Caco-2 (cell line): ENCODE results near the gene PRCD. TPM values are rescaled to one million over a fixed set of nuclear protein-coding genes. Genes with fewer than 3 reads are reported as not detected.
"Not testable (repeated sequence)": the region's sequence is repeated elsewhere in the genome, so short reads cannot be mapped to it uniquely, and the experiment has no call there.

Experiments
- BruUV-seq: library from RNA; stranded (reverse); fragments of 400-500 nt; replicated peaks from 2 replicates; lab custom pipeline; 2021; lab: Mats Ljungman, UMichigan
- CTCF ChIA-PET: fragments of 300-600 bp; sonication (Branson Sonifier 250); formaldehyde crosslinking; loops from one replicate; lab custom pipeline; 2022; ENCODE audit warnings: antibody characterized with exemption; lab: Charles Lee
- POLR2A ChIA-PET: fragments of 300-600 bp; sonication (Branson Sonifier 250); formaldehyde crosslinking; loops from one replicate; lab custom pipeline; 2022; ENCODE audit warnings: antibody characterized with exemption; lab: Charles Lee
- DNase-seq, 2 experiments: peaks; one replicate each; pipeline versions ENCODE4 v3.0.0 to v3.0.0-alpha.2; 2020 to 2022
- H3K27me3 ChIP-seq: replicated peaks from 2 replicates; pipeline ENCODE4 v1.6.0; 2011; ENCODE audit warnings: low read length; ENCODE audit not compliant: control insufficient read depth, insufficient read depth
- H3K36me3 ChIP-seq: 2 replicates; pipeline ENCODE4 v1.5.1; 2011; ENCODE audit warnings: low read length; ENCODE audit not compliant: control insufficient read depth, insufficient read depth
- H3K4me1 ChIP-seq: fragments of 250-450 bp; sonication (Bioruptor Pico); 2 replicates; pipeline ENCODE4 v1.5.1; 2020; ENCODE audit warnings: mild to moderate bottlenecking
- H3K4me3 ChIP-seq: 2 replicates; pipeline ENCODE4 v1.5.1; 2011; ENCODE audit warnings: low read depth, mild to moderate bottlenecking, control low read depth, low read length
- H3K9me3 ChIP-seq: fragments of 250-450 bp; sonication (Bioruptor Pico); 2 replicates; pipeline ENCODE4 v1.5.1; 2020; ENCODE audit warnings: mild to moderate bottlenecking, moderate library complexity
- H3K27ac Mint-ChIP-seq: one replicate; pipeline ENCODE4 v1.8.0; 2022; ENCODE audit warnings: mixed read lengths; ENCODE audit not compliant: unreplicated experiment
- H3K27me3 Mint-ChIP-seq: one replicate; pipeline ENCODE4 v1.8.0; 2022; ENCODE audit warnings: mixed read lengths; ENCODE audit not compliant: insufficient read depth, unreplicated experiment
- H3K36me3 Mint-ChIP-seq: one replicate; pipeline ENCODE4 v1.8.0; 2022; ENCODE audit warnings: mild to moderate bottlenecking, mixed read lengths; ENCODE audit not compliant: insufficient read depth, unreplicated experiment
- H3K4me1 Mint-ChIP-seq: one replicate; pipeline ENCODE4 v1.8.0; 2022; ENCODE audit warnings: low read depth, mixed read lengths; ENCODE audit not compliant: unreplicated experiment
- H3K4me3 Mint-ChIP-seq: one replicate; pipeline ENCODE4 v1.8.0; 2022; ENCODE audit warnings: mild to moderate bottlenecking, moderate library complexity, mixed read lengths; ENCODE audit not compliant: unreplicated experiment
- H3K9me3 Mint-ChIP-seq: one replicate; pipeline ENCODE4 v1.8.0; 2022; ENCODE audit warnings: mixed read lengths; ENCODE audit not compliant: unreplicated experiment
- intact Hi-C: fragments of 100-400 bp; cut with micrococcal nuclease; formaldehyde crosslinking; loops from one replicate; pipeline ENCODE4 v1.10.0; 2022; ENCODE audit not compliant: unreplicated experiment
- total RNA-seq: library from RNA; stranded (reverse); gene quantifications from 2 replicates; pipeline ENCODE4 v1.2.3, GENCODE V29; 2022
- TF ChIP-seq, protein P1 (sequence below), 2 experiments: fragments of 200-600 bp in 1 of 2; IDR thresholded peaks; 1 replicate in 1 of 2; 2 replicates in 1 of 2; pipeline versions ENCODE4 v1.5.1 to v1.8.0; 2011 to 2022; ENCODE audit warnings: antibody characterized with exemption in 1 of 2, control low read depth in 1 of 2, inconsistent platforms in 1 of 2, low read depth in 1 of 2, low read length in 1 of 2, mild to moderate bottlenecking in 1 of 2, moderate library complexity in 1 of 2; ENCODE audit not compliant: insufficient read depth in 1 of 2, severe bottlenecking in 1 of 2, unreplicated experiment in 1 of 2

Gene PRCD
- total RNA-seq, 1 experiment from 2014 or later: not detected

- no peaks in the 10 kb centered on the region for H3K36me3 ChIP-seq
- CTCF ChIA-PET: interaction anchor here (0.6 to 1.3 kb wide), 3 partner anchors 53 to 373 kb away, joined by 3 to 4 read pairs (median 3); no protein-coding TSS in a partner anchor
- no peak for DNase-seq
- Mint-ChIP-seq H3K4me3 (no peak overlapping the region), H3K27ac (no peak overlapping the region), H3K4me1 (no peaks in the 10 kb centered on the region), H3K27me3 (peaks cover 5% of the 10 kb centered on the region), H3K9me3 (no peaks in the 10 kb centered on the region), H3K36me3 (no peaks in the 10 kb centered on the region)
- no peaks in the 10 kb centered on the region for H3K27me3 ChIP-seq
- intact Hi-C loops: no loop called here
- no TSS peak for BruUV-seq
- TF ChIP-seq, protein P1, sequence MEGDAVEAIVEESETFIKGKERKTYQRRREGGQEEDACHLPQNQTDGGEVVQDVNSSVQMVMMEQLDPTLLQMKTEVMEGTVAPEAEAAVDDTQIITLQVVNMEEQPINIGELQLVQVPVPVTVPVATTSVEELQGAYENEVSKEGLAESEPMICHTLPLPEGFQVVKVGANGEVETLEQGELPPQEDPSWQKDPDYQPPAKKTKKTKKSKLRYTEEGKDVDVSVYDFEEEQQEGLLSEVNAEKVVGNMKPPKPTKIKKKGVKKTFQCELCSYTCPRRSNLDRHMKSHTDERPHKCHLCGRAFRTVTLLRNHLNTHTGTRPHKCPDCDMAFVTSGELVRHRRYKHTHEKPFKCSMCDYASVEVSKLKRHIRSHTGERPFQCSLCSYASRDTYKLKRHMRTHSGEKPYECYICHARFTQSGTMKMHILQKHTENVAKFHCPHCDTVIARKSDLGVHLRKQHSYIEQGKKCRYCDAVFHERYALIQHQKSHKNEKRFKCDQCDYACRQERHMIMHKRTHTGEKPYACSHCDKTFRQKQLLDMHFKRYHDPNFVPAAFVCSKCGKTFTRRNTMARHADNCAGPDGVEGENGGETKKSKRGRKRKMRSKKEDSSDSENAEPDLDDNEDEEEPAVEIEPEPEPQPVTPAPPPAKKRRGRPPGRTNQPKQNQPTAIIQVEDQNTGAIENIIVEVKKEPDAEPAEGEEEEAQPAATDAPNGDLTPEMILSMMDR (IDR thresholded peaks at IDR 0.05; ENCODE audit: insufficient read depth in 1 of 2, low read depth in 1 of 2, low read length in 1 of 2, severe bottlenecking in 1 of 2, unreplicated experiment in 1 of 2): no peak
- no peak overlapping the region for H3K4me3 ChIP-seq
- POLR2A ChIA-PET: no interaction called here
- 0 out of 2 replicates have a peak, but pooled peaks cover 2% of the 10 kb centered on the region for H3K4me1 ChIP-seq
- no peaks in the 10 kb centered on the region for H3K9me3 ChIP-seq
Measured at GRCh38 chr17:76511668-76512365, 28.0 kb upstream of the PRCD start.

- TF ChIP-seq, protein P1 (IDR thresholded peaks at IDR 0.05; ENCODE audit: insufficient read depth in 1 of 2, low read depth in 1 of 2, low read length in 1 of 2, severe bottlenecking in 1 of 2, unreplicated experiment in 1 of 2): no peak
- Histone ChIP-seq H3K4me3 (no peak overlapping the region), H3K4me1 (no peaks in the 10 kb centered on the region), H3K27me3 (no peaks in the 10 kb centered on the region), H3K9me3 (no peaks in the 10 kb centered on the region), H3K36me3 (no peaks in the 10 kb centered on the region)
- Mint-ChIP-seq H3K4me1 (no peaks in the 10 kb centered on the region), H3K27ac (no peak overlapping the region), H3K27me3 (peaks cover 5% of the 10 kb centered on the region), H3K4me3 (no peak overlapping the region), H3K9me3 (no peaks in the 10 kb centered on the region), H3K36me3 (no peaks in the 10 kb centered on the region)
- BruUV-seq: no TSS peak
- no peak for DNase-seq
- CTCF ChIA-PET: interaction anchor here (0.6 to 1.3 kb wide), 3 partner anchors 54 to 374 kb away, joined by 3 to 4 read pairs (median 3); no protein-coding TSS in a partner anchor
- intact Hi-C loops: no loop called here
- POLR2A ChIA-PET: no interaction called here
Measured at GRCh38 chr17:76512366-76513305, 27.2 kb upstream of the PRCD start.

DNA sequence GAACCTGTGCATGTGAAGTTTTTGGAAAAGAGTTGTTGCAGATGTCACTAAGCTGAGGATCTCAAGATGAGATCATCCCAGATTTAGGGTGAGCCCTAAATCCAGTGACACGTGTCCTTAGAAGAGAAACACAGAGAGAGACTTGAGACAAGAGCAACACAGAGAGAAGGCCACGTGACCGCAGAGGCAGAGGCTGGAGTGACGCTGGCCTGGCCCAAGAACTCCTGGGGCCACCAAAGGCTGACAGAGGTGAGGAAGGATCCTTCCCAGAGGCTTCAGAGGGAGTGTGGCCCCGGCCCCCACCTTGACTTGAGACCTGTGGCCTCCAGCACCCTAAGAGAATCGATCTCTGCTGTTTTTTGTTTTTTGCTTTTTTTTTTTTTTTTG lies 26.5 kb upstream of the PRCD start:
- no peak for DNase-seq

DNA sequence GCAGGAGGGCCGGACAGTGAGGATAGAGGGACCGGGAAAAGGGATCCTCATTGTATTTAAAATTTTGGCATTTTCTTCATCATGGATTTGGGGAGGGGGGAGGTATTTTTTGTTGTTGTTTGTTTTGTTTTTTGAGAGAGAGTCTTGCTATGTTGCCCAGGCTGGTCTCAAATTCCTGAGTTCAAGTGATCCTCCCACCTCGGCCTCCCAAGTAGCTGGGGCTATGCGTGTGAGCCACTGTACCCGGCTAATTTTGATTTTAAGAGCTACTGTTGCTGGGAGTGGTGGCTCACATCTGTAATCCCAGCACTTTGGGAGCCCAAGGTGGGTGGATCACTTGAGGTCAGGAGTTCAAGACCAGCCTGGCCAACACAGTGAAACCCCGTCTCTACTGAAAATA lies 25.5 kb upstream of the PRCD start:
- POLR2A ChIA-PET, H3K9me3 Mint-ChIP-seq, BruUV-seq, H3K27me3 Mint-ChIP-seq, DNase-seq, H3K4me1 Mint-ChIP-seq, intact Hi-C loops, H3K4me3 Mint-ChIP-seq, H3K4me1 ChIP-seq, H3K27me3 ChIP-seq, H3K4me3 ChIP-seq, H3K36me3 Mint-ChIP-seq, CTCF ChIA-PET, H3K36me3 ChIP-seq, H3K9me3 ChIP-seq: not testable (repeated sequence)
- H3K27ac Mint-ChIP-seq: peak overlapping the region; percentile 45

More for the DNA sequence above, 26.5 kb upstream of the PRCD start:
- Mint-ChIP-seq H3K27me3 (no peaks in the 10 kb centered on the region), H3K4me3 (no peak overlapping the region), H3K27ac (no peak overlapping the region), H3K9me3 (no peaks in the 10 kb centered on the region), H3K4me1 (no peaks in the 10 kb centered on the region), H3K36me3 (no peaks in the 10 kb centered on the region)
- TF ChIP-seq, protein P1 (IDR thresholded peaks at IDR 0.05; ENCODE audit: insufficient read depth in 1 of 2, low read depth in 1 of 2, low read length in 1 of 2, severe bottlenecking in 1 of 2, unreplicated experiment in 1 of 2): no peak
- Histone ChIP-seq H3K9me3 (no peaks in the 10 kb centered on the region), H3K27me3 (no peaks in the 10 kb centered on the region), H3K4me1 (no peaks in the 10 kb centered on the region), H3K4me3 (no peak overlapping the region), H3K36me3 (no peaks in the 10 kb centered on the region)
- no TSS peak for BruUV-seq
- ChIA-PET CTCF (no interaction called here), POLR2A (no interaction called here)
- intact Hi-C loops: no loop called here
